ENCODE results near the gene GRK4. TPM values are rescaled to one million over a fixed set of nuclear protein-coding genes. Genes with fewer than 3 reads are reported as not detected.
"Not testable (repeated sequence)": the region's sequence is repeated elsewhere in the genome, so short reads cannot be mapped to it uniquely, and the experiment has no call there.

Gene GRK4
- total RNA-seq = 1 to 10 TPM; 1.7 to 3.6 TPM
- 3.1 to 3.6 reads per million in 2 donors for total RNA-seq

- Mint-ChIP-seq H3K27me3 (no peaks in the 10 kb centered on the region), H3K36me3 (ENCODE audit: low read depth) (no peaks in the 10 kb centered on the region), H3K4me3 (peak within 1 kb of the TSS; percentile 91), H3K27ac (peak within 1 kb of the TSS; percentile 83), H3K4me1 (peaks cover 28% of the 10 kb centered on the region)
- peak; percentile 95 to 97 (median 96) for DNase-seq
- H3K9me3 ChIP-seq (ENCODE audit: control insufficient read depth, low read length, poor library complexity, severe bottlenecking) = no peaks in the 10 kb centered on the region
- peak; percentile 93 for ATAC-seq
Observed at GRCh38 chr4:2963175-2963965, at the start of gene GRK4, which contains the start of gene NOP14. TSS of gene GRK4 (plus strand) at chr4:2963571. CDS start at chr4:2964071, 500 bp downstream. TSS of gene NOP14 (minus strand) at chr4:2963406. CDS start at chr4:2963319, 87 bp downstream.

- H3K36me3 Mint-ChIP-seq (ENCODE audit: low read depth) = peaks cover 12% of the 10 kb centered on the region
- no peaks in the 10 kb centered on the region for H3K9me3 ChIP-seq (ENCODE audit: control insufficient read depth, low read length, poor library complexity, severe bottlenecking)
- H3K27me3 Mint-ChIP-seq = no peaks in the 10 kb centered on the region
- peaks cover 23% of the 10 kb centered on the region for H3K4me1 Mint-ChIP-seq
- no peak overlapping the region for H3K4me3 Mint-ChIP-seq
- DNase-seq (no peak), ATAC-seq (no peak)
- H3K27ac Mint-ChIP-seq = no peak overlapping the region
Observed at GRCh38 chr4:2914256-2915126, 48.9 kb upstream of the GRK4 start.

- ATAC-seq (no peak), DNase-seq (no peak)
- peaks cover 17% of the 10 kb centered on the region for H3K36me3 Mint-ChIP-seq (ENCODE audit: low read depth)
- H3K27me3 Mint-ChIP-seq = no peaks in the 10 kb centered on the region
- H3K9me3 ChIP-seq (ENCODE audit: control insufficient read depth, low read length, poor library complexity, severe bottlenecking) = no peaks in the 10 kb centered on the region
- H3K27ac Mint-ChIP-seq = no peak overlapping the region
- no peak overlapping the region for H3K4me3 Mint-ChIP-seq
- peaks cover 31% of the 10 kb centered on the region for H3K4me1 Mint-ChIP-seq
Observed at GRCh38 chr4:2915789-2916188, 47.6 kb upstream of the GRK4 start.

GRCh38 chr4:2916696-2917095, 46.7 kb upstream of the GRK4 start:
- not testable (repeated sequence) for ATAC-seq; H3K9me3 ChIP-seq (ENCODE audit: control insufficient read depth, low read length, poor library complexity, severe bottlenecking); H3K27me3 Mint-ChIP-seq; DNase-seq; H3K4me3 Mint-ChIP-seq
- Mint-ChIP-seq H3K27ac (peak overlapping the region; percentile 24), H3K36me3 (ENCODE audit: low read depth) (peaks cover 18% of the 10 kb centered on the region), H3K4me1 (peaks cover 38% of the 10 kb centered on the region)

GRCh38 chr4:2918300-2918699, 45.1 kb upstream of the GRK4 start:
- not testable (repeated sequence) for DNase-seq; H3K27me3 Mint-ChIP-seq; H3K9me3 ChIP-seq (ENCODE audit: control insufficient read depth, low read length, poor library complexity, severe bottlenecking); ATAC-seq; H3K4me3 Mint-ChIP-seq
- Mint-ChIP-seq H3K36me3 (ENCODE audit: low read depth) (peaks cover 21% of the 10 kb centered on the region), H3K4me1 (peaks cover 51% of the 10 kb centered on the region), H3K27ac (peak overlapping the region; percentile 72)

GRCh38 chr4:2918714-2919113, 44.7 kb upstream of the GRK4 start:
- ATAC-seq; DNase-seq; H3K4me3 Mint-ChIP-seq; H3K9me3 ChIP-seq (ENCODE audit: control insufficient read depth, low read length, poor library complexity, severe bottlenecking); H3K27me3 Mint-ChIP-seq: not testable (repeated sequence)
- peaks cover 21% of the 10 kb centered on the region for H3K36me3 Mint-ChIP-seq (ENCODE audit: low read depth)
- H3K27ac Mint-ChIP-seq = peak overlapping the region; percentile 72
- H3K4me1 Mint-ChIP-seq = peaks cover 55% of the 10 kb centered on the region

GRCh38 chr4:2922453-2923101, 40.8 kb upstream of the GRK4 start:
- not testable (repeated sequence) for H3K9me3 ChIP-seq (ENCODE audit: control insufficient read depth, low read length, poor library complexity, severe bottlenecking); ATAC-seq; H3K27me3 Mint-ChIP-seq; DNase-seq
- H3K4me1 Mint-ChIP-seq = peaks cover 42% of the 10 kb centered on the region
- peak overlapping the region; percentile 72 for H3K4me3 Mint-ChIP-seq
- peaks cover 11% of the 10 kb centered on the region for H3K36me3 Mint-ChIP-seq (ENCODE audit: low read depth)
- H3K27ac Mint-ChIP-seq = peak overlapping the region; percentile 92

- ATAC-seq = peak; percentile 36
- no peaks in the 10 kb centered on the region for H3K9me3 ChIP-seq (ENCODE audit: control insufficient read depth, low read length, poor library complexity, severe bottlenecking)
- DNase-seq = no peak
- peaks cover 11% of the 10 kb centered on the region for H3K36me3 Mint-ChIP-seq (ENCODE audit: low read depth)
- peak overlapping the region; percentile 72 for H3K4me3 Mint-ChIP-seq
- peaks cover 37% of the 10 kb centered on the region for H3K4me1 Mint-ChIP-seq
- peak overlapping the region; percentile 92 for H3K27ac Mint-ChIP-seq
- H3K27me3 Mint-ChIP-seq = no peaks in the 10 kb centered on the region
Observed at GRCh38 chr4:2923141-2923551, 40.2 kb upstream of the GRK4 start.

GRCh38 chr4:2923668-2924173, 39.6 kb upstream of the GRK4 start:
- Mint-ChIP-seq H3K36me3 (ENCODE audit: low read depth) (peaks cover 8% of the 10 kb centered on the region), H3K27me3 (no peaks in the 10 kb centered on the region), H3K27ac (peak overlapping the region; percentile 92), H3K4me1 (peaks cover 32% of the 10 kb centered on the region), H3K4me3 (peak overlapping the region; percentile 72)
- no peaks in the 10 kb centered on the region for H3K9me3 ChIP-seq (ENCODE audit: control insufficient read depth, low read length, poor library complexity, severe bottlenecking)
- no peak for DNase-seq
- no peak for ATAC-seq

GRCh38 chr4:2924286-2924685, 39.1 kb upstream of the GRK4 start:
- Mint-ChIP-seq H3K4me3 (no peak overlapping the region), H3K4me1 (peaks cover 32% of the 10 kb centered on the region), H3K36me3 (ENCODE audit: low read depth) (peaks cover 8% of the 10 kb centered on the region), H3K27me3 (no peaks in the 10 kb centered on the region), H3K27ac (peak overlapping the region; percentile 67)
- DNase-seq (no peak), ATAC-seq (no peak)
- H3K9me3 ChIP-seq (ENCODE audit: control insufficient read depth, low read length, poor library complexity, severe bottlenecking) = no peaks in the 10 kb centered on the region

GRCh38 chr4:2924765-2925301, 38.5 kb upstream of the GRK4 start:
- H3K36me3 Mint-ChIP-seq (ENCODE audit: low read depth) = peaks cover 8% of the 10 kb centered on the region
- H3K27me3 Mint-ChIP-seq = no peaks in the 10 kb centered on the region
- peaks cover 32% of the 10 kb centered on the region for H3K4me1 Mint-ChIP-seq
- no peaks in the 10 kb centered on the region for H3K9me3 ChIP-seq (ENCODE audit: control insufficient read depth, low read length, poor library complexity, severe bottlenecking)
- no peak overlapping the region for H3K4me3 Mint-ChIP-seq
- DNase-seq (no peak), ATAC-seq (no peak)
- peak overlapping the region; percentile 67 for H3K27ac Mint-ChIP-seq

GRCh38 chr4:2925496-2925895, 37.9 kb upstream of the GRK4 start:
- Mint-ChIP-seq H3K4me1 (peaks cover 27% of the 10 kb centered on the region), H3K27ac (peak overlapping the region; percentile 67), H3K4me3 (no peak overlapping the region), H3K36me3 (ENCODE audit: low read depth) (peaks cover 6% of the 10 kb centered on the region), H3K27me3 (no peaks in the 10 kb centered on the region)
- DNase-seq = no peak
- H3K9me3 ChIP-seq (ENCODE audit: control insufficient read depth, low read length, poor library complexity, severe bottlenecking) = no peaks in the 10 kb centered on the region
- no peak for ATAC-seq
